ENCODE results near the gene MYCBPAP.
"Not testable (repeated sequence)": the region's sequence is repeated elsewhere in the genome, so short reads cannot be mapped to it uniquely, and the experiment has no call there.

MYCBPAP gene

GRCh38 chr17:50467114-50467854 lies 41.0 kb upstream of the MYCBPAP start:
- Histone ChIP-seq H3K36me3 (ENCODE audit: control insufficient read depth, insufficient read depth, low read length) (peaks cover 4% of the 10 kb centered on the region), H3K27ac (ENCODE audit: low read depth, low read length) (no peak overlapping the region), H3K4me1 (ENCODE audit: control insufficient read depth, insufficient read depth, low read length) (no peaks in the 10 kb centered on the region), H3K9ac (ENCODE audit: low read length) (no peak overlapping the region), H3K27me3 (ENCODE audit: control insufficient read depth, insufficient read depth, low read length) (no peaks in the 10 kb centered on the region), H3K4me3 (ENCODE audit: low read length) (no peak overlapping the region)

- H3K9ac ChIP-seq (ENCODE audit: low read length), result no peak overlapping the region
- H3K4me1 ChIP-seq (ENCODE audit: control insufficient read depth, insufficient read depth, low read length), result no peaks in the 10 kb centered on the region
- H3K4me3 ChIP-seq (ENCODE audit: low read length), result no peak overlapping the region
- no peak overlapping the region for H3K27ac ChIP-seq (ENCODE audit: low read depth, low read length)
- H3K27me3 ChIP-seq (ENCODE audit: control insufficient read depth, insufficient read depth, low read length), result no peaks in the 10 kb centered on the region
- no peaks in the 10 kb centered on the region for H3K36me3 ChIP-seq (ENCODE audit: control insufficient read depth, insufficient read depth, low read length)
Observed at GRCh38 chr17:50467855-50468303, 40.4 kb upstream of the MYCBPAP start.

- Histone ChIP-seq H3K36me3 (ENCODE audit: control insufficient read depth, insufficient read depth, low read length) (no peaks in the 10 kb centered on the region), H3K27ac (ENCODE audit: low read depth, low read length) (no peak within 1 kb of the TSS), H3K4me3 (ENCODE audit: low read length) (peak within 1 kb of the TSS; percentile 24), H3K27me3 (ENCODE audit: control insufficient read depth, insufficient read depth, low read length) (no peaks in the 10 kb centered on the region), H3K4me1 (ENCODE audit: control insufficient read depth, insufficient read depth, low read length) (no peaks in the 10 kb centered on the region), H3K9ac (ENCODE audit: low read length) (no peak within 1 kb of the TSS)
Observed at GRCh38 chr17:50468304-50469207, 39.7 kb upstream of the MYCBPAP start, which contains the start of gene CHAD. Gene CHAD (minus strand): TSS chr17:50468880. CDS start chr17:50468813, 67 bp downstream.

- no peaks in the 10 kb centered on the region for H3K4me1 ChIP-seq (ENCODE audit: control insufficient read depth, insufficient read depth, low read length)
- H3K27me3 ChIP-seq (ENCODE audit: control insufficient read depth, insufficient read depth, low read length), result no peaks in the 10 kb centered on the region
- H3K4me3 ChIP-seq (ENCODE audit: low read length), result peak overlapping the region; percentile 24
- no peak overlapping the region for H3K9ac ChIP-seq (ENCODE audit: low read length)
- no peak overlapping the region for H3K27ac ChIP-seq (ENCODE audit: low read depth, low read length)
- no peaks in the 10 kb centered on the region for H3K36me3 ChIP-seq (ENCODE audit: control insufficient read depth, insufficient read depth, low read length)
Observed at GRCh38 chr17:50469208-50469605, 39.0 kb upstream of the MYCBPAP start.

GRCh38 chr17:50469671-50470305 lies 38.5 kb upstream of the MYCBPAP start:
- Histone ChIP-seq H3K9ac (ENCODE audit: low read length) (no peak overlapping the region), H3K27me3 (ENCODE audit: control insufficient read depth, insufficient read depth, low read length) (no peaks in the 10 kb centered on the region), H3K27ac (ENCODE audit: low read depth, low read length) (no peak overlapping the region), H3K4me3 (ENCODE audit: low read length) (no peak overlapping the region), H3K4me1 (ENCODE audit: control insufficient read depth, insufficient read depth, low read length) (no peaks in the 10 kb centered on the region), H3K36me3 (ENCODE audit: control insufficient read depth, insufficient read depth, low read length) (no peaks in the 10 kb centered on the region)

GRCh38 chr17:50470426-50470825 lies 37.8 kb upstream of the MYCBPAP start:
- Histone ChIP-seq H3K4me3 (ENCODE audit: low read length) (no peak overlapping the region), H3K27me3 (ENCODE audit: control insufficient read depth, insufficient read depth, low read length) (no peaks in the 10 kb centered on the region), H3K36me3 (ENCODE audit: control insufficient read depth, insufficient read depth, low read length) (no peaks in the 10 kb centered on the region), H3K9ac (ENCODE audit: low read length) (no peak overlapping the region), H3K4me1 (ENCODE audit: control insufficient read depth, insufficient read depth, low read length) (no peaks in the 10 kb centered on the region), H3K27ac (ENCODE audit: low read depth, low read length) (no peak overlapping the region)

GRCh38 chr17:50471009-50471905 lies 37.0 kb upstream of the MYCBPAP start:
- Histone ChIP-seq H3K27ac (ENCODE audit: low read depth, low read length) (no peak overlapping the region), H3K36me3 (ENCODE audit: control insufficient read depth, insufficient read depth, low read length) (no peaks in the 10 kb centered on the region), H3K4me1 (ENCODE audit: control insufficient read depth, insufficient read depth, low read length) (no peaks in the 10 kb centered on the region), H3K27me3 (ENCODE audit: control insufficient read depth, insufficient read depth, low read length) (no peaks in the 10 kb centered on the region), H3K4me3 (ENCODE audit: low read length) (no peak overlapping the region), H3K9ac (ENCODE audit: low read length) (no peak overlapping the region)

- Histone ChIP-seq H3K4me1 (ENCODE audit: control insufficient read depth, insufficient read depth, low read length) (no peaks in the 10 kb centered on the region), H3K36me3 (ENCODE audit: control insufficient read depth, insufficient read depth, low read length) (no peaks in the 10 kb centered on the region), H3K27ac (ENCODE audit: low read depth, low read length) (no peak overlapping the region), H3K4me3 (ENCODE audit: low read length) (no peak overlapping the region), H3K9ac (ENCODE audit: low read length) (no peak overlapping the region), H3K27me3 (ENCODE audit: control insufficient read depth, insufficient read depth, low read length) (no peaks in the 10 kb centered on the region)
Observed at GRCh38 chr17:50472286-50472685, 36.0 kb upstream of the MYCBPAP start.

- H3K4me1 ChIP-seq (ENCODE audit: control insufficient read depth, insufficient read depth, low read length); H3K9ac ChIP-seq (ENCODE audit: low read length); H3K36me3 ChIP-seq (ENCODE audit: control insufficient read depth, insufficient read depth, low read length); H3K27me3 ChIP-seq (ENCODE audit: control insufficient read depth, insufficient read depth, low read length); H3K4me3 ChIP-seq (ENCODE audit: low read length); H3K27ac ChIP-seq (ENCODE audit: low read depth, low read length): not testable (repeated sequence)
Observed at GRCh38 chr17:50472761-50473161, 35.5 kb upstream of the MYCBPAP start.

- no peak overlapping the region for H3K9ac ChIP-seq (ENCODE audit: low read length)
- no peak overlapping the region for H3K4me3 ChIP-seq (ENCODE audit: low read length)
- no peaks in the 10 kb centered on the region for H3K36me3 ChIP-seq (ENCODE audit: control insufficient read depth, insufficient read depth, low read length)
- H3K27me3 ChIP-seq (ENCODE audit: control insufficient read depth, insufficient read depth, low read length), result no peaks in the 10 kb centered on the region
- no peaks in the 10 kb centered on the region for H3K4me1 ChIP-seq (ENCODE audit: control insufficient read depth, insufficient read depth, low read length)
- no peak overlapping the region for H3K27ac ChIP-seq (ENCODE audit: low read depth, low read length)
Observed at GRCh38 chr17:50473901-50474300, 34.3 kb upstream of the MYCBPAP start.

GRCh38 chr17:50474523-50474922 lies 33.7 kb upstream of the MYCBPAP start:
- H3K36me3 ChIP-seq (ENCODE audit: control insufficient read depth, insufficient read depth, low read length), result no peaks in the 10 kb centered on the region
- no peak overlapping the region for H3K27ac ChIP-seq (ENCODE audit: low read depth, low read length)
- H3K4me1 ChIP-seq (ENCODE audit: control insufficient read depth, insufficient read depth, low read length), result peaks cover under 1% of the 10 kb centered on the region
- no peak overlapping the region for H3K9ac ChIP-seq (ENCODE audit: low read length)
- H3K27me3 ChIP-seq (ENCODE audit: control insufficient read depth, insufficient read depth, low read length), result no peaks in the 10 kb centered on the region
- no peak overlapping the region for H3K4me3 ChIP-seq (ENCODE audit: low read length)
